ENCODE measurements around the gene ANKS6. TPM values are rescaled to one million over a fixed set of nuclear protein-coding genes. Genes with fewer than 3 reads are reported as not detected.

Gene ANKS6
- total and polyA plus RNA-seq, 2 experiments from 2014 or later = 25.5 to 40.3 TPM

- no peak for DNase-seq (ENCODE audit: low read depth in 1 of 2, low spot score in 1 of 2)
- Histone ChIP-seq H3K9me3 (ENCODE audit: low read depth) (no peaks in the 10 kb centered on the region), H3K4me1 (ENCODE audit: low read depth) (peaks cover 13% of the 10 kb centered on the region), H3K27ac (no peak overlapping the region), H3K4me3 (peak overlapping the region; percentile 70), H3K27me3 (no peaks in the 10 kb centered on the region), H3K36me3 (no peaks in the 10 kb centered on the region)
- no peak for TF ChIP-seq CTCF (IDR thresholded peaks at IDR 0.05; ENCODE audit: low read depth, low read length)
These were observed 930 bp downstream of the ANKS6 start for GRCh38 chr9:98795295-98795955.

GRCh38 chr9:98794802-98795201 is 1.6 kb downstream of the ANKS6 start:
- no peak for TF ChIP-seq CTCF (IDR thresholded peaks at IDR 0.05; ENCODE audit: low read depth, low read length)
- peaks cover 13% of the 10 kb centered on the region for H3K4me1 ChIP-seq (ENCODE audit: low read depth)
- no peak overlapping the region for H3K4me3 ChIP-seq
- no peaks in the 10 kb centered on the region for H3K9me3 ChIP-seq (ENCODE audit: low read depth)
- H3K27ac ChIP-seq = no peak overlapping the region
- no peaks in the 10 kb centered on the region for H3K27me3 ChIP-seq
- H3K36me3 ChIP-seq = peaks cover 3% of the 10 kb centered on the region
- DNase-seq (ENCODE audit: low read depth in 1 of 2, low spot score in 1 of 2) = no peak

- Histone ChIP-seq H3K27ac (no peak overlapping the region), H3K4me3 (no peak overlapping the region), H3K27me3 (no peaks in the 10 kb centered on the region), H3K36me3 (peaks cover 5% of the 10 kb centered on the region), H3K4me1 (ENCODE audit: low read depth) (peaks cover 13% of the 10 kb centered on the region), H3K9me3 (ENCODE audit: low read depth) (no peaks in the 10 kb centered on the region)
- no peak for DNase-seq (ENCODE audit: low read depth in 1 of 2, low spot score in 1 of 2)
- no peak for TF ChIP-seq CTCF (IDR thresholded peaks at IDR 0.05; ENCODE audit: low read depth, low read length)
These were observed 3.3 kb downstream of the ANKS6 start for GRCh38 chr9:98793031-98793430.

- Histone ChIP-seq H3K9me3 (ENCODE audit: low read depth) (no peaks in the 10 kb centered on the region), H3K36me3 (peaks cover 5% of the 10 kb centered on the region), H3K4me1 (ENCODE audit: low read depth) (peaks cover 13% of the 10 kb centered on the region), H3K27me3 (no peaks in the 10 kb centered on the region), H3K27ac (peak overlapping the region; percentile 58), H3K4me3 (no peak overlapping the region)
- TF ChIP-seq CTCF (IDR thresholded peaks at IDR 0.05; ENCODE audit: low read depth, low read length) = no peak
- DNase-seq (ENCODE audit: low read depth in 1 of 2, low spot score in 1 of 2) = peak in 1 of 2 donors; percentile 30
These were observed 4.5 kb downstream of the ANKS6 start for GRCh38 chr9:98791608-98792490.

GRCh38 chr9:98790842-98791607 is 5.3 kb downstream of the ANKS6 start:
- H3K4me3 ChIP-seq = no peak overlapping the region
- H3K27ac ChIP-seq = peak overlapping the region; percentile 58
- peaks cover 13% of the 10 kb centered on the region for H3K4me1 ChIP-seq (ENCODE audit: low read depth)
- no peaks in the 10 kb centered on the region for H3K9me3 ChIP-seq (ENCODE audit: low read depth)
- DNase-seq (ENCODE audit: low read depth in 1 of 2, low spot score in 1 of 2) = peak; percentile 75 to 97
- no peaks in the 10 kb centered on the region for H3K27me3 ChIP-seq
- H3K36me3 ChIP-seq = peaks cover 5% of the 10 kb centered on the region
- TF ChIP-seq CTCF (IDR thresholded peaks at IDR 0.05; ENCODE audit: low read depth, low read length) = peak; percentile 97
